ENCODE data around the gene RBBP6. TPM values are rescaled to one million over a fixed set of nuclear protein-coding genes. Genes with fewer than 3 reads are reported as not detected.

Gene RBBP6
- total and polyA plus RNA-seq, 9 of the 15 experiments (the other 6 are each of a cell fraction or from before 2014, with no cell fraction given), result 19.2 to 76.6 (median 42.7) TPM

GRCh38 chr16:24525970-24526559, 13.3 kb upstream of the RBBP6 start:
- ChIA-PET CTCF (ENCODE audit: low intra/inter-chr PET ratio) (no interaction called here), POLR2A (interaction anchor here (0.6 kb wide), 1 partner anchor 255 kb away, joined by 3 read pairs; no protein-coding TSS in a partner anchor)
- ATAC-seq (no peak), FAIRE-seq (no peak), DNase-seq (ENCODE audit: extremely low read depth in 1 of 4, low spot score in 3 of 4) (no peak)
- in situ Hi-C loops (cut with MboI), result no loop called here
- Histone ChIP-seq H2AFZ (ENCODE audit: low read depth, low read length) (no peak overlapping the region), H3K4me1 (replicated peaks in 1 of 2; ENCODE audit: control insufficient read depth in 2 of 2, insufficient read depth in 2 of 2, low read length in 2 of 2) (0 out of 5 replicates have a peak, but pooled peaks cover 0 to 3% of the 10 kb centered on the region in 2 experiments), H3K79me2 (ENCODE audit: control insufficient read depth, insufficient read depth, low read length) (no peaks in the 10 kb centered on the region), H3K27ac (ENCODE audit: extremely low read depth, low read depth, low read length) (no peak overlapping the region), H3K4me2 (ENCODE audit: insufficient read depth, low read length) (no peak overlapping the region), H3K9ac (ENCODE audit: insufficient read depth in 1 of 2, low read depth in 2 of 2, low read length in 2 of 2) (no peak overlapping the region), H3K36me3 (ENCODE audit: control insufficient read depth, insufficient read depth, low read length) (no peaks in the 10 kb centered on the region), H3K27me3 (ENCODE audit: control insufficient read depth in 2 of 2, insufficient read depth in 2 of 2, low read length in 2 of 2) (peaks cover 15 to 22% of the 10 kb centered on the region in 2 experiments; a peak in 4 of 5 replicates), H3K9me1 (ENCODE audit: control insufficient read depth, insufficient read depth, low read length) (no peaks in the 10 kb centered on the region), H4K20me1 (replicated peaks; ENCODE audit: control insufficient read depth, insufficient read depth, low read length) (no peaks in the 10 kb centered on the region), H3K9me3 (replicated peaks; ENCODE audit: control insufficient read depth, insufficient read depth, low read depth, low read length) (no peaks in the 10 kb centered on the region), H3K4me3 (no peak overlapping the region)
- 14% methylated on average over 7 of the region's 7 CpGs for WGBS (ENCODE audit: insufficient coverage, low coverage, missing lambda C conversion rate)
- TF ChIP-seq ZNF511 (CRISPR knock-in tag; IDR thresholded peaks at IDR 0.05) (no peak), HIVEP1 (CRISPR knock-in tag; IDR thresholded peaks at IDR 0.05) (no peak), PCBP2 (IDR thresholded peaks at IDR 0.05; ENCODE audit: low read depth, low read length, poor library complexity, severe bottlenecking) (no peak), ZBTB1 (CRISPR knock-in tag; IDR thresholded peaks at IDR 0.05; ENCODE audit: borderline replicate concordance, low read depth) (no peak), ARID1B (IDR thresholded peaks at IDR 0.05) (no peak)
- intact Hi-C loops (cut with micrococcal nuclease), result no loop called here
- BruUV-seq (replicated peaks), result no TSS peak
